GM23338 (cell line): ENCODE results near the gene MCM7. TPM values are rescaled to one million over a fixed set of nuclear protein-coding genes. Genes with fewer than 3 reads are reported as not detected.

Experiments
- ATAC-seq: fragments of 200-7000 bp; cut with Tn5 transposase; 3 replicates; pipeline ENCODE4 v1.9.1; 2020
- DNase-seq: peaks from one replicate; pipeline ENCODE4 v3.0.0-alpha.2; 2015; ENCODE audit warnings: low spot score
- H2AFZ ChIP-seq: fragments of 200-600 bp; sonication (generic); 2 replicates; pipeline ENCODE4 v1.8.0; 2016; ENCODE audit warnings: antibody characterized with exemption, mild to moderate bottlenecking, moderate library complexity
- H3F3A ChIP-seq: fragments of 200-600 bp; sonication (generic); replicated peaks from 2 replicates; pipeline ENCODE4 v1.8.0; 2017; ENCODE audit warnings: antibody characterized with exemption, mixed run types, low read depth
- H3K27ac ChIP-seq: fragments of 200-600 bp; sonication (generic); 2 replicates; pipeline ENCODE4 v1.6.1; 2016; ENCODE audit warnings: low read depth
- H3K27me3 ChIP-seq: fragments of 200-600 bp; sonication (generic); 2 replicates; pipeline ENCODE4 v1.8.0; 2016; ENCODE audit warnings: mild to moderate bottlenecking, mixed run types, moderate library complexity; ENCODE audit not compliant: insufficient read depth
- H3K36me3 ChIP-seq: fragments of 200-600 bp; sonication (generic); 2 replicates; pipeline ENCODE4 v1.8.0; 2016; ENCODE audit warnings: mild to moderate bottlenecking; ENCODE audit not compliant: insufficient read depth
- H3K4me1 ChIP-seq: fragments of 200-600 bp; sonication (generic); 2 replicates; pipeline ENCODE4 v1.8.0; 2016; ENCODE audit warnings: mild to moderate bottlenecking, moderate library complexity; ENCODE audit not compliant: insufficient read depth
- H3K4me2 ChIP-seq: fragments of 200-600 bp; sonication (generic); 2 replicates; pipeline ENCODE4 v1.7.1; 2017; ENCODE audit warnings: mixed run types
- H3K4me3 ChIP-seq: fragments of 200-600 bp; sonication (generic); 2 replicates; pipeline ENCODE4 v1.6.1; 2016; ENCODE audit warnings: mixed run types
- H3K79me2 ChIP-seq: fragments of 200-600 bp; sonication (generic); replicated peaks from 2 replicates; pipeline ENCODE4 v1.8.0; 2017; ENCODE audit warnings: mild to moderate bottlenecking; ENCODE audit not compliant: insufficient read depth
- H3K9me2 ChIP-seq: fragments of 200-600 bp; sonication (generic); 2 replicates; pipeline ENCODE4 v1.8.0; 2017; ENCODE audit not compliant: insufficient read depth
- H4K20me1 ChIP-seq: fragments of 200-600 bp; sonication (generic); replicated peaks from 2 replicates; pipeline ENCODE4 v1.8.0; 2017; ENCODE audit warnings: mild to moderate bottlenecking; ENCODE audit not compliant: insufficient read depth
- H3K27ac Mint-ChIP-seq: 2 replicates; pipeline ENCODE4 v1.8.0; 2020; ENCODE audit warnings: inconsistent platforms, mild to moderate bottlenecking, moderate library complexity, mixed read lengths
- H3K27me3 Mint-ChIP-seq: 3 replicates; pipeline ENCODE4 v1.8.0; 2022; ENCODE audit warnings: low read depth, mild to moderate bottlenecking, moderate library complexity, mixed read lengths, inconsistent platforms; ENCODE audit not compliant: insufficient read depth, poor library complexity
- H3K36me3 Mint-ChIP-seq: 3 replicates; pipeline ENCODE4 v1.8.0; 2021; ENCODE audit warnings: low read depth, mild to moderate bottlenecking, inconsistent platforms, moderate library complexity, mixed read lengths
- H3K4me1 Mint-ChIP-seq: 3 replicates; pipeline ENCODE4 v1.8.0; 2020; ENCODE audit warnings: mild to moderate bottlenecking, inconsistent platforms, mixed read lengths
- H3K4me3 Mint-ChIP-seq: 3 replicates; pipeline ENCODE4 v1.8.0; 2021; ENCODE audit warnings: moderate library complexity, mild to moderate bottlenecking, inconsistent platforms, mixed read lengths
- H3K9me3 Mint-ChIP-seq: 3 replicates; pipeline ENCODE4 v1.8.0; 2020; ENCODE audit warnings: moderate library complexity, mild to moderate bottlenecking, inconsistent platforms, mixed read lengths
- CREB1 ChIP-seq: fragments of 250-450 bp; sonication (Bioruptor Pico); IDR thresholded peaks from 2 replicates; pipeline ENCODE4 v1.5.0; 2020; ENCODE audit warnings: low read depth, mild to moderate bottlenecking, moderate library complexity
- CTCF ChIP-seq, 2 experiments: fragments of 200-600 bp in 1 of 2; sonication (generic) in 1 of 2; conservative IDR thresholded peaks; 2 replicates each; pipeline versions ENCODE4 v1.5.1 to v1.6.1; 2016 to 2017; ENCODE audit warnings: antibody characterized with exemption in 2 of 2, low read depth in 2 of 2, mild to moderate bottlenecking in 2 of 2, moderate library complexity in 1 of 2
- EZH2 ChIP-seq: fragments of 200-600 bp; sonication (generic); IDR thresholded peaks from one replicate; pipeline ENCODE4 v1.8.0; 2017; ENCODE audit warnings: antibody characterized with exemption, mild to moderate bottlenecking, low read depth; ENCODE audit not compliant: unreplicated experiment
- EZH2phosphoT487 ChIP-seq: fragments of 200-600 bp; sonication (generic); IDR thresholded peaks from one replicate; pipeline ENCODE4 v1.8.1; 2018; ENCODE audit warnings: antibody characterized with exemption; ENCODE audit not compliant: unreplicated experiment
- JUNB ChIP-seq: IDR thresholded peaks from one replicate; pipeline ENCODE4 v1.6.1; 2016; ENCODE audit warnings: antibody characterized with exemption; ENCODE audit not compliant: unreplicated experiment
- NANOG ChIP-seq: IDR thresholded peaks from 2 replicates; pipeline ENCODE4 v1.6.1; 2016; ENCODE audit warnings: antibody characterized with exemption, borderline replicate concordance
- POLR2AphosphoS5 ChIP-seq: IDR thresholded peaks from 2 replicates; pipeline ENCODE4 v1.6.1; 2016; ENCODE audit warnings: antibody characterized with exemption, low read depth
- STAT1 ChIP-seq: IDR thresholded peaks from one replicate; pipeline ENCODE4 v1.6.1; 2016; ENCODE audit warnings: antibody characterized with exemption; ENCODE audit not compliant: unreplicated experiment
- ZNF114 ChIP-seq: fragments of 250-450 bp; sonication (Bioruptor Pico); IDR thresholded peaks from 2 replicates; pipeline ENCODE4 v1.5.0; 2020; ENCODE audit warnings: mild to moderate bottlenecking, moderate library complexity
- ZNF331 ChIP-seq: fragments of 250-450 bp; sonication (Bioruptor Pico); IDR thresholded peaks from 2 replicates; pipeline ENCODE4 v1.5.0; 2020; ENCODE audit warnings: low read depth, mild to moderate bottlenecking, moderate library complexity
- polyA plus RNA-seq: library from polyadenylated mRNA; unstranded; fragments of >200 nt; fragmentation: Nextera tagmentation; extraction: Ambion mirVana; gene quantifications from 2 replicates; pipeline ENCODE4 v1.2.1, GENCODE V29; 2016
- total RNA-seq: library from RNA; depleted of rRNA; stranded (reverse); fragments of >200 nt; shearing (Covaris generic); gene quantifications from 2 replicates; pipeline ENCODE4 v1.2.3, GENCODE V29; 2014
- TF ChIP-seq, protein P1 (sequence below): IDR thresholded peaks from one replicate; pipeline ENCODE4 v1.6.1; 2018; ENCODE audit warnings: antibody characterized with exemption; ENCODE audit not compliant: unreplicated experiment
- TF ChIP-seq, protein P2 (sequence below): IDR thresholded peaks from 2 replicates; pipeline ENCODE4 v1.6.1; 2016; ENCODE audit warnings: antibody characterized with exemption
- TF ChIP-seq, protein P3 (sequence below): fragments of 250-450 bp; sonication (Bioruptor Pico); IDR thresholded peaks from 2 replicates; pipeline ENCODE4 v1.5.0; 2020; ENCODE audit warnings: mild to moderate bottlenecking, moderate library complexity

MCM7 gene
- total and polyA plus RNA-seq, 2 experiments from 2014 or later, result 140 to 285 TPM

GRCh38 chr7:100128637-100128963 lies 27.4 kb upstream of the MCM7 start:
- Histone ChIP-seq H3K79me2 (peaks cover 5% of the 10 kb centered on the region), H3F3A (peaks cover 21% of the 10 kb centered on the region), H4K20me1 (no peaks in the 10 kb centered on the region), H3K4me3 (no peak overlapping the region), H3K4me1 (peaks cover 4% of the 10 kb centered on the region; the same call in 1 of the 2 replicates), H3K9me2 (no peaks in the 10 kb centered on the region), H3K27me3 (peaks cover 21% of the 10 kb centered on the region), H3K4me2 (peak overlapping the region; percentile 96; the same call in 1 of the 2 replicates), H3K36me3 (no peaks in the 10 kb centered on the region), H2AFZ (no peak overlapping the region), H3K27ac (no peak overlapping the region)
- DNase-seq (no peak), ATAC-seq (no peak)
- TF ChIP-seq EZH2phosphoT487 (no peak), ZNF114 (CRISPR knock-in tag) (no peak), JUNB (no peak), STAT1 (no peak), NANOG (no peak), ZNF331 (no peak), CREB1 (CRISPR knock-in tag) (no peak), POLR2AphosphoS5 (no peak), CTCF (conservative IDR thresholded peaks at IDR 0.05; ENCODE audit: low read depth in 2 of 2) (no peak), EZH2 (no peak)
- TF ChIP-seq, protein P1, sequence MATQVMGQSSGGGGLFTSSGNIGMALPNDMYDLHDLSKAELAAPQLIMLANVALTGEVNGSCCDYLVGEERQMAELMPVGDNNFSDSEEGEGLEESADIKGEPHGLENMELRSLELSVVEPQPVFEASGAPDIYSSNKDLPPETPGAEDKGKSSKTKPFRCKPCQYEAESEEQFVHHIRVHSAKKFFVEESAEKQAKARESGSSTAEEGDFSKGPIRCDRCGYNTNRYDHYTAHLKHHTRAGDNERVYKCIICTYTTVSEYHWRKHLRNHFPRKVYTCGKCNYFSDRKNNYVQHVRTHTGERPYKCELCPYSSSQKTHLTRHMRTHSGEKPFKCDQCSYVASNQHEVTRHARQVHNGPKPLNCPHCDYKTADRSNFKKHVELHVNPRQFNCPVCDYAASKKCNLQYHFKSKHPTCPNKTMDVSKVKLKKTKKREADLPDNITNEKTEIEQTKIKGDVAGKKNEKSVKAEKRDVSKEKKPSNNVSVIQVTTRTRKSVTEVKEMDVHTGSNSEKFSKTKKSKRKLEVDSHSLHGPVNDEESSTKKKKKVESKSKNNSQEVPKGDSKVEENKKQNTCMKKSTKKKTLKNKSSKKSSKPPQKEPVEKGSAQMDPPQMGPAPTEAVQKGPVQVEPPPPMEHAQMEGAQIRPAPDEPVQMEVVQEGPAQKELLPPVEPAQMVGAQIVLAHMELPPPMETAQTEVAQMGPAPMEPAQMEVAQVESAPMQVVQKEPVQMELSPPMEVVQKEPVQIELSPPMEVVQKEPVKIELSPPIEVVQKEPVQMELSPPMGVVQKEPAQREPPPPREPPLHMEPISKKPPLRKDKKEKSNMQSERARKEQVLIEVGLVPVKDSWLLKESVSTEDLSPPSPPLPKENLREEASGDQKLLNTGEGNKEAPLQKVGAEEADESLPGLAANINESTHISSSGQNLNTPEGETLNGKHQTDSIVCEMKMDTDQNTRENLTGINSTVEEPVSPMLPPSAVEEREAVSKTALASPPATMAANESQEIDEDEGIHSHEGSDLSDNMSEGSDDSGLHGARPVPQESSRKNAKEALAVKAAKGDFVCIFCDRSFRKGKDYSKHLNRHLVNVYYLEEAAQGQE, result no peak
- TF ChIP-seq, protein P2, sequence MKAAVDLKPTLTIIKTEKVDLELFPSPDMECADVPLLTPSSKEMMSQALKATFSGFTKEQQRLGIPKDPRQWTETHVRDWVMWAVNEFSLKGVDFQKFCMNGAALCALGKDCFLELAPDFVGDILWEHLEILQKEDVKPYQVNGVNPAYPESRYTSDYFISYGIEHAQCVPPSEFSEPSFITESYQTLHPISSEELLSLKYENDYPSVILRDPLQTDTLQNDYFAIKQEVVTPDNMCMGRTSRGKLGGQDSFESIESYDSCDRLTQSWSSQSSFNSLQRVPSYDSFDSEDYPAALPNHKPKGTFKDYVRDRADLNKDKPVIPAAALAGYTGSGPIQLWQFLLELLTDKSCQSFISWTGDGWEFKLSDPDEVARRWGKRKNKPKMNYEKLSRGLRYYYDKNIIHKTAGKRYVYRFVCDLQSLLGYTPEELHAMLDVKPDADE, result no peak
- TF ChIP-seq, protein P3, sequence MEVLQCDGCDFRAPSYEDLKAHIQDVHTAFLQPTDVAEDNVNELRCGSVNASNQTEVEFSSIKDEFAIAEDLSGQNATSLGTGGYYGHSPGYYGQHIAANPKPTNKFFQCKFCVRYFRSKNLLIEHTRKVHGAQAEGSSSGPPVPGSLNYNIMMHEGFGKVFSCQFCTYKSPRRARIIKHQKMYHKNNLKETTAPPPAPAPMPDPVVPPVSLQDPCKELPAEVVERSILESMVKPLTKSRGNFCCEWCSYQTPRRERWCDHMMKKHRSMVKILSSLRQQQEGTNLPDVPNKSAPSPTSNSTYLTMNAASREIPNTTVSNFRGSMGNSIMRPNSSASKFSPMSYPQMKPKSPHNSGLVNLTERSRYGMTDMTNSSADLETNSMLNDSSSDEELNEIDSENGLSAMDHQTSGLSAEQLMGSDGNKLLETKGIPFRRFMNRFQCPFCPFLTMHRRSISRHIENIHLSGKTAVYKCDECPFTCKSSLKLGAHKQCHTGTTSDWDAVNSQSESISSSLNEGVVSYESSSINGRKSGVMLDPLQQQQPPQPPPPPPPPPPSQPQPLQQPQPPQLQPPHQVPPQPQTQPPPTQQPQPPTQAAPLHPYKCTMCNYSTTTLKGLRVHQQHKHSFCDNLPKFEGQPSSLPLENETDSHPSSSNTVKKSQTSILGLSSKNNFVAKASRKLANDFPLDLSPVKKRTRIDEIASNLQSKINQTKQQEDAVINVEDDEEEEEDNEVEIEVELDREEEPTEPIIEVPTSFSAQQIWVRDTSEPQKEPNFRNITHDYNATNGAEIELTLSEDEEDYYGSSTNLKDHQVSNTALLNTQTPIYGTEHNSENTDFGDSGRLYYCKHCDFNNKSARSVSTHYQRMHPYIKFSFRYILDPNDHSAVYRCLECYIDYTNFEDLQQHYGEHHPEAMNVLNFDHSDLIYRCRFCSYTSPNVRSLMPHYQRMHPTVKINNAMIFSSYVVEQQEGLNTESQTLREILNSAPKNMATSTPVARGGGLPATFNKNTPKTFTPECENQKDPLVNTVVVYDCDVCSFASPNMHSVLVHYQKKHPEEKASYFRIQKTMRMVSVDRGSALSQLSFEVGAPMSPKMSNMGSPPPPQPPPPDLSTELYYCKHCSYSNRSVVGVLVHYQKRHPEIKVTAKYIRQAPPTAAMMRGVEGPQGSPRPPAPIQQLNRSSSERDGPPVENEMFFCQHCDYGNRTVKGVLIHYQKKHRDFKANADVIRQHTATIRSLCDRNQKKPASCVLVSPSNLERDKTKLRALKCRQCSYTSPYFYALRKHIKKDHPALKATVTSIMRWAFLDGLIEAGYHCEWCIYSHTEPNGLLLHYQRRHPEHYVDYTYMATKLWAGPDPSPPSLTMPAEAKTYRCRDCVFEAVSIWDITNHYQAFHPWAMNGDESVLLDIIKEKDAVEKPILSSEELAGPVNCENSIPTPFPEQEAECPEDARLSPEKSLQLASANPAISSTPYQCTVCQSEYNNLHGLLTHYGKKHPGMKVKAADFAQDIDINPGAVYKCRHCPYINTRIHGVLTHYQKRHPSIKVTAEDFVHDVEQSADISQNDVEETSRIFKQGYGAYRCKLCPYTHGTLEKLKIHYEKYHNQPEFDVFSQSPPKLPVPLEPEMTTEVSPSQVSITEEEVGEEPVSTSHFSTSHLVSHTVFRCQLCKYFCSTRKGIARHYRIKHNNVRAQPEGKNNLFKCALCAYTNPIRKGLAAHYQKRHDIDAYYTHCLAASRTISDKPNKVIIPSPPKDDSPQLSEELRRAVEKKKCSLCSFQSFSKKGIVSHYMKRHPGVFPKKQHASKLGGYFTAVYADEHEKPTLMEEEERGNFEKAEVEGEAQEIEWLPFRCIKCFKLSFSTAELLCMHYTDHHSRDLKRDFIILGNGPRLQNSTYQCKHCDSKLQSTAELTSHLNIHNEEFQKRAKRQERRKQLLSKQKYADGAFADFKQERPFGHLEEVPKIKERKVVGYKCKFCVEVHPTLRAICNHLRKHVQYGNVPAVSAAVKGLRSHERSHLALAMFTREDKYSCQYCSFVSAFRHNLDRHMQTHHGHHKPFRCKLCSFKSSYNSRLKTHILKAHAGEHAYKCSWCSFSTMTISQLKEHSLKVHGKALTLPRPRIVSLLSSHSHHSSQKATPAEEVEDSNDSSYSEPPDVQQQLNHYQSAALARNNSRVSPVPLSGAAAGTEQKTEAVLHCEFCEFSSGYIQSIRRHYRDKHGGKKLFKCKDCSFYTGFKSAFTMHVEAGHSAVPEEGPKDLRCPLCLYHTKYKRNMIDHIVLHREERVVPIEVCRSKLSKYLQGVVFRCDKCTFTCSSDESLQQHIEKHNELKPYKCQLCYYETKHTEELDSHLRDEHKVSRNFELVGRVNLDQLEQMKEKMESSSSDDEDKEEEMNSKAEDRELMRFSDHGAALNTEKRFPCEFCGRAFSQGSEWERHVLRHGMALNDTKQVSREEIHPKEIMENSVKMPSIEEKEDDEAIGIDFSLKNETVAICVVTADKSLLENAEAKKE, result no peak
- Mint-ChIP-seq H3K9me3 (no peaks in the 10 kb centered on the region), H3K27ac (no peak overlapping the region), H3K36me3 (peaks cover 6% of the 10 kb centered on the region; the same call in 1 of the 3 replicates), H3K4me3 (peak overlapping the region; percentile 77; the same call in 2 of the 3 replicates), H3K4me1 (peaks cover 11% of the 10 kb centered on the region), H3K27me3 (peaks cover 21% of the 10 kb centered on the region)
